ENCODE results near the gene JMJD7. TPM values are rescaled to one million over a fixed set of nuclear protein-coding genes. Genes with fewer than 3 reads are reported as not detected.
A peak's percentile ranks its signal among the peaks of the same experiment; 100 is the strongest.

The JMJD7 gene
- total RNA-seq, 2 donors from 2014 or later: 26.7 to 35.6 TPM

GRCh38 chr15:41872166-41872747, 44.4 kb downstream of the JMJD7 start:
- ATAC-seq (no peak), DNase-seq (no peak)
- Mint-ChIP-seq H3K4me3 (no peak overlapping the region), H3K36me3 (ENCODE audit: low read depth) (no peaks in the 10 kb centered on the region), H3K27ac (peak overlapping the region; percentile 95), H3K27me3 (no peaks in the 10 kb centered on the region), H3K4me1 (peaks cover 15% of the 10 kb centered on the region)
- H3K9me3 ChIP-seq (ENCODE audit: control insufficient read depth, low read length, poor library complexity, severe bottlenecking): no peaks in the 10 kb centered on the region

- Mint-ChIP-seq H3K36me3 (ENCODE audit: low read depth) (no peaks in the 10 kb centered on the region), H3K4me1 (peaks cover 15% of the 10 kb centered on the region), H3K27me3 (no peaks in the 10 kb centered on the region), H3K27ac (peak overlapping the region; percentile 32), H3K4me3 (no peak overlapping the region)
- no peak for DNase-seq
- H3K9me3 ChIP-seq (ENCODE audit: control insufficient read depth, low read length, poor library complexity, severe bottlenecking): no peaks in the 10 kb centered on the region
- no peak for ATAC-seq
Measured at GRCh38 chr15:41873711-41874110, 45.8 kb downstream of the JMJD7 start.

GRCh38 chr15:41874736-41875135, 46.8 kb downstream of the JMJD7 start:
- Mint-ChIP-seq H3K4me1 (peaks cover 15% of the 10 kb centered on the region), H3K4me3 (no peak overlapping the region), H3K27me3 (no peaks in the 10 kb centered on the region), H3K27ac (no peak overlapping the region), H3K36me3 (ENCODE audit: low read depth) (no peaks in the 10 kb centered on the region)
- no peaks in the 10 kb centered on the region for H3K9me3 ChIP-seq (ENCODE audit: control insufficient read depth, low read length, poor library complexity, severe bottlenecking)
- ATAC-seq (no peak), DNase-seq (no peak)

GRCh38 chr15:41876007-41876406, 48.1 kb downstream of the JMJD7 start:
- Mint-ChIP-seq H3K4me1 (peaks cover 13% of the 10 kb centered on the region), H3K4me3 (no peak overlapping the region), H3K27me3 (peaks cover 5% of the 10 kb centered on the region), H3K36me3 (ENCODE audit: low read depth) (no peaks in the 10 kb centered on the region), H3K27ac (no peak overlapping the region)
- DNase-seq (no peak), ATAC-seq (no peak)
- H3K9me3 ChIP-seq (ENCODE audit: control insufficient read depth, low read length, poor library complexity, severe bottlenecking): no peaks in the 10 kb centered on the region

GRCh38 chr15:41876689-41877088, 48.8 kb downstream of the JMJD7 start:
- peaks cover 13% of the 10 kb centered on the region for H3K4me1 Mint-ChIP-seq
- no peak overlapping the region for H3K4me3 Mint-ChIP-seq
- no peak overlapping the region for H3K27ac Mint-ChIP-seq
- ATAC-seq (no peak), DNase-seq (no peak)
- H3K27me3 Mint-ChIP-seq: peaks cover 12% of the 10 kb centered on the region
- H3K36me3 Mint-ChIP-seq (ENCODE audit: low read depth): peaks cover 4% of the 10 kb centered on the region
- no peaks in the 10 kb centered on the region for H3K9me3 ChIP-seq (ENCODE audit: control insufficient read depth, low read length, poor library complexity, severe bottlenecking)

GRCh38 chr15:41877631-41878354, 49.9 kb downstream of the JMJD7 start:
- Mint-ChIP-seq H3K27ac (no peak overlapping the region), H3K4me3 (no peak overlapping the region), H3K36me3 (ENCODE audit: low read depth) (peaks cover 4% of the 10 kb centered on the region), H3K27me3 (peaks cover 12% of the 10 kb centered on the region), H3K4me1 (peaks cover 13% of the 10 kb centered on the region)
- H3K9me3 ChIP-seq (ENCODE audit: control insufficient read depth, low read length, poor library complexity, severe bottlenecking): no peaks in the 10 kb centered on the region
- ATAC-seq: no peak
- no peak for DNase-seq

GRCh38 chr15:41878355-41878699, 50.4 kb downstream of the JMJD7 start:
- DNase-seq: no peak
- H3K4me1 Mint-ChIP-seq: peaks cover 13% of the 10 kb centered on the region
- no peak overlapping the region for H3K4me3 Mint-ChIP-seq
- H3K27ac Mint-ChIP-seq: no peak overlapping the region
- no peaks in the 10 kb centered on the region for H3K9me3 ChIP-seq (ENCODE audit: control insufficient read depth, low read length, poor library complexity, severe bottlenecking)
- peaks cover 4% of the 10 kb centered on the region for H3K36me3 Mint-ChIP-seq (ENCODE audit: low read depth)
- no peak for ATAC-seq
- peaks cover 12% of the 10 kb centered on the region for H3K27me3 Mint-ChIP-seq

GRCh38 chr15:41879321-41879845, 51.5 kb downstream of the JMJD7 start:
- Mint-ChIP-seq H3K4me3 (no peak overlapping the region), H3K27ac (peak overlapping the region; percentile 19), H3K27me3 (peaks cover 12% of the 10 kb centered on the region), H3K4me1 (peaks cover 11% of the 10 kb centered on the region), H3K36me3 (ENCODE audit: low read depth) (peaks cover 4% of the 10 kb centered on the region)
- DNase-seq: no peak
- H3K9me3 ChIP-seq (ENCODE audit: control insufficient read depth, low read length, poor library complexity, severe bottlenecking): no peaks in the 10 kb centered on the region
- no peak for ATAC-seq

GRCh38 chr15:41880156-41880877, 52.4 kb downstream of the JMJD7 start:
- peaks cover 12% of the 10 kb centered on the region for H3K4me1 Mint-ChIP-seq
- peaks cover 4% of the 10 kb centered on the region for H3K36me3 Mint-ChIP-seq (ENCODE audit: low read depth)
- peaks cover 12% of the 10 kb centered on the region for H3K27me3 Mint-ChIP-seq
- DNase-seq (no peak), ATAC-seq (no peak)
- peak overlapping the region; percentile 19 for H3K27ac Mint-ChIP-seq
- no peak overlapping the region for H3K4me3 Mint-ChIP-seq
- no peaks in the 10 kb centered on the region for H3K9me3 ChIP-seq (ENCODE audit: control insufficient read depth, low read length, poor library complexity, severe bottlenecking)

- peaks cover 4% of the 10 kb centered on the region for H3K36me3 Mint-ChIP-seq (ENCODE audit: low read depth)
- peaks cover 12% of the 10 kb centered on the region for H3K27me3 Mint-ChIP-seq
- H3K9me3 ChIP-seq (ENCODE audit: control insufficient read depth, low read length, poor library complexity, severe bottlenecking): no peaks in the 10 kb centered on the region
- peaks cover 10% of the 10 kb centered on the region for H3K4me1 Mint-ChIP-seq
- ATAC-seq: no peak
- DNase-seq: no peak
- H3K27ac Mint-ChIP-seq: peak overlapping the region; percentile 53
- H3K4me3 Mint-ChIP-seq: peak overlapping the region; percentile 80
Measured at GRCh38 chr15:41881086-41881485, 53.2 kb downstream of the JMJD7 start.

- ATAC-seq (no peak), DNase-seq (no peak)
- Mint-ChIP-seq H3K36me3 (ENCODE audit: low read depth) (peaks cover 4% of the 10 kb centered on the region), H3K4me3 (peak overlapping the region; percentile 80), H3K27me3 (peaks cover 12% of the 10 kb centered on the region), H3K4me1 (peaks cover 10% of the 10 kb centered on the region), H3K27ac (peak overlapping the region; percentile 53)
- H3K9me3 ChIP-seq (ENCODE audit: control insufficient read depth, low read length, poor library complexity, severe bottlenecking): no peaks in the 10 kb centered on the region
Measured at GRCh38 chr15:41881550-41881919, 53.6 kb downstream of the JMJD7 start.

- peak overlapping the region; percentile 7 for H3K4me3 Mint-ChIP-seq
- H3K27ac Mint-ChIP-seq: no peak overlapping the region
- H3K36me3 Mint-ChIP-seq (ENCODE audit: low read depth): peaks cover 4% of the 10 kb centered on the region
- H3K9me3 ChIP-seq (ENCODE audit: control insufficient read depth, low read length, poor library complexity, severe bottlenecking): no peaks in the 10 kb centered on the region
- peaks cover 12% of the 10 kb centered on the region for H3K27me3 Mint-ChIP-seq
- peak; percentile 35 for ATAC-seq
- no peak for DNase-seq
- peaks cover 10% of the 10 kb centered on the region for H3K4me1 Mint-ChIP-seq
Measured at GRCh38 chr15:41881920-41882688, 54.2 kb downstream of the JMJD7 start.
